ENCODE measurements around the gene VPS13C. TPM values are rescaled to one million over a fixed set of nuclear protein-coding genes. Genes with fewer than 3 reads are reported as not detected.
A peak's percentile ranks its signal among the peaks of the same experiment; 100 is the strongest.

VPS13C gene
- total RNA-seq, 1 donor from 2014 or later: 38.6 TPM

DNA sequence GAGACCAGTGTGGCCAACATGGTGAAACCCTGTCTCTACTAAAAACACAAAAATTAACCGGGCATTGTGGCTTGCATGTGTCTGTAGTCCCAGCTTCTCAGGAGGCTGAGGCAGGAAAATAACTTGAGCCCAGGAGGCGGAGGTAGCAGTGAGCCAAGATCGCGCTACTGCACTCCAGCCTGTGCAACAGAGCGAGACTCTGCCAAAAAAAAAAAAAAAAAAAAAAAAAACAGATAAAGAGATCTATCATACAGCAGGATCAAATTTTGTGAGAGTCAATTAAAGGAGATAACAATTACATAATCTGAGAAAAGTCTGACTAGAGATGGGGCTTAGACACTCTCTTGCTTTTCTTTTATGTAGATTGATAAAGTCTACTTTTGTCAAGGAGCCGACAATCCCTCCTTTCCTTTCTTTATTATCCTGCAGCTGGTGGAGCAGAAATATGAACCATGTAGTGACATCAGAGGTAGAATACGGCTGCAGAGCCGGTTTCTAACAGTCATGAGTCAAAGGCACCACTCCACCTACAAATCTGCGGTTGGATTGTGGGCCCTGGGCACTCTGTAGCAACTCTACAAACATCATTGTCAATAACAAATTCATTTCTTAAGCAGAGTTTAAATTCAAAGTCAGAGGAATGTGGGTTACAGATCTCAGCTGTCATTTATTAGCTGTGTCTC lies 15.5 kb upstream of the VPS13C start:
- intact Hi-C loops (cut with micrococcal nuclease): loop anchor here (10.0 kb wide), 1 partner anchor 201 kb away; no protein-coding TSS in a partner anchor
- DNase-seq (no peak), ATAC-seq (peak; percentile 46)

- ATAC-seq (no peak), DNase-seq (no peak)
- intact Hi-C loops (cut with micrococcal nuclease): loop anchor here (10.0 kb wide), 1 partner anchor 197 kb away; no protein-coding TSS in a partner anchor
Measured at GRCh38 chr15:62071711-62072308, 11.6 kb upstream of the VPS13C start.

DNA sequence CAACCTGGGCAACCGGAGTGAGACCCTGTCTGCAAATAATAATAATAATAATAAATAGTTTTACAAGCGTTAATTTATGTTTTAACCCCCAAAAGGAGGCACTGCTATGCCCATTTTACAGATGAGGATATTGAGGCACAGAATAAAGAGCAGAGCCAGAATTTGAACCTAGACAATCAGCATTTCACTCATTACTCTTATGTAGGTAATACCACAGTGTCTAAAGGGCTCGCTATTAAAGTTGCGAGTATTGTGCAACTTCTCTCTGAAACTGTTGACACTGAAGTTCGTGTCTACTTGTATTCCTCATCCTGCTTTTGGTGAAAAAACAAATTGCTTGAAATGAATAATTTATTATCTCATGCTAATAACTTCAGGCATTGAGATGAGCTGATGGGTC lies 9.3 kb upstream of the VPS13C start:
- DNase-seq (no peak), ATAC-seq (no peak)
- intact Hi-C loops (cut with micrococcal nuclease): no loop called here

DNA sequence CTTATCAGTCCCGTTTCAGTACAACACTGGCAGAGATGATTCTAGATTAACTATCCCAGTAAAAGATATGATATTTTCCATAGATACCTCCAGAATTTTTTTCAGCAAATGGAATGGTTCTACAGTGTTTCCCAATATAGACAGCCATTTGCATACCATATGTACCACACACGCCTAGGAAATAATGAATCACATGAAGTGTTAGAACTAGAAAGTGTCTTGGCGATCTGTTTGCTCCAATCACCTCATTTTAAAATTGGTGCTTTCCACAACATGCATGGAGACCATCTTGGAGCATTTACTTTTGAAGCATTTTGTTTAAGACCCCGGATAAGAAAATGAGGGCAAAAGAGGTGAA lies 8.5 kb upstream of the VPS13C start:
- intact Hi-C loops (cut with micrococcal nuclease): no loop called here
- DNase-seq (no peak), ATAC-seq (no peak)

DNA sequence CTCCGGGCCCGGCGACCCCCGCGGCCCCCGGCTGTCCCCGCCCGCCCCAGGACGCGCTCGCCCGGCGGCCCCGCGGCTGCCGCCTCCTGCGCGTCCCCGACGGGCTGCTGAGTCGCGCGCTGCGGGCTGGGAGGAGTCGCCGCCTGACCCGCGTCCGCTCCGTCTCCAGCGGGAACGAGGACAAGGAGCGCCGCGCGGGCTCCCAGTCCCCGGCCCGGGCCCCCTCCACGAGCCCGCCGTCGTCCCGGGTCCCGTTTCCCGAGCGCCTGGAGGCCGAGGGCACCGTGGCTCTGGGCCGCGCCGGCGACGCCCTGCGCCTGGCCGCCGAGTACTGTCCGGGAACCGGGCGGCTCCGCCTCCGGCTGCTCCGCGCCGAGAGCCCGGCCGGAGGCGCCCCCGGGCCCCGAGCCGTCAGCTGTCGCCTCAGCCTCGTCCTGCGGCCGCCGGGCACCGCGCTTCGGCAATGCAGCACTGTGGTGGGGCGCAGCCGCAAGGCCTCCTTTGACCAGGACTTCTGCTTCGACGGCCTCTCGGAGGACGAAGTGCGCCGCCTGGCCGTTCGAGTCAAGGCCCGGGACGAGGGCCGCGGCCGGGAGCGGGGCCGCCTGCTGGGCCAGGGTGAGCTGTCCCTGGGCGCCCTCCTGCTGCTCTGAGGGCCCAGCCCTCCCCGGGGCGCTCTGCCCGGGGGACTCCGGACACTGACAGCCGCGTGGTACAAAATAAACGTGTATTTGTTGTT lies 8.0 kb upstream of the VPS13C start:
- DNase-seq (peak; percentile 71), ATAC-seq (peak; percentile 72)
- intact Hi-C loops (cut with micrococcal nuclease): no loop called here

DNA sequence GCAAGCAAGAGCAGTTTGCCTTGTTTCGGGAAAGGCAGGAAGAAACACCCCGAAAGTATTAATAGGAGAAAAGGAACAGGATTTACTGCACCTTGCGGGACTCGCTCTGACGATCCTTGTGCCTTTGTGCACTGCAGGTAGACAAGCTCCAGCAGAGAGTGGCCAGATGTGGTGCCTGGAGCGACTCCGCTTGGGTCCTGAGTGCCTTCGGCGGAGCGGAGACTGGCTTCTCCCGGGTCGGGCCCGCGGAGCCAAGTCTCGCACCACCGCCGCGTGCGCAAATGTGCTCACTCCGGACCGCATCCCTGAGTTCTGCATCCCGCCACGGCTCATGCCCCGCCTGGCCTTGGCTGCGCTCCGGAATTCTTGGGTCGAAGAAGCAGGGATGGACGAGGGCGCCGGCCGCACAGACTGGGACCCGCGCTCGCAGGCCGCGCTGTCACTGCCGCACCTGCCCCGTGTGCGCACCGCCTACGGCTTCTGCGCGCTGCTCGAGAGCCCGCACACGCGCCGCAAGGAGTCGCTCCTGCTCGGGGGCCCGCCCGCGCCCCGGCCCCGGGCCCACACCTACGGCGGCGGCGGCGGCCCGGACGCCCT lies 7.3 kb upstream of the VPS13C start:
- ATAC-seq (peak; percentile 49), DNase-seq (peak; percentile 53)
- intact Hi-C loops (cut with micrococcal nuclease): no loop called here

DNA sequence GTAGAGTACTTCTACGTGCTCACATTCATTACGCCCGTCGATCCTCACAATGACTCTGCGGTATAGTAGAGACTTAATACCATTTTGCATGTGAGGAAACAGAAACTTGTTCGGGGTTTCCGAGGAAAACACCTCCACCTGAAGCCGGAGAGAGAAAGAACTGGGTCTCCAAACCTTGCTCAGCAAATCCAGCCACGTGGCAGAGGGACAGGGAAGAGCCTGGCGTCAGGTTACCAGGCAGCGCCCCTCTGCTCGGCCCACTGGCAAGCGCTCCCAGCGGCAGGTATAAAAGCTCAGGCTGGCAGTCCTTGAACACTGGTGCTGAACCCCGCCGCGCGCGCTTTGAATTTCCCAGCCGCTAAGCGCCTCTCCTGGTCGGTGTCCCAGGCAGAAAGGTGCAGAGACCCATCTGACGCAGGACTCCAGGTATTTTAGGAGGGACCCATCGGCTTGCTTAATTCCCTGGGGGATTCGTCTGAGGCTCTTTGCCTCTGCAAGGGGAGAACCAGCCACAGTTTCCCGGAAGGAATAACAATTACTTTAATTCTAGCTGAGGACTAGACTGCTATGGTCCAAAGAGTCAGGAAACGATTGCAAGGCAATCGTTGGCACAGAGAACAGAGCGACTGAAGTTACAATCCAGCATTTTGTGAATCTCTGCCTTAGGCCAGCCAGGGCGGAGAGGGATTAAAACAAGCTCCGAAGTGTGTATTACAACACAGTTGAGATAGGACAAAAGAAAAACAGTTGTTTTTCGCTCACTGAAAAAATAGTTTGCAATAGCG lies 6.6 kb upstream of the VPS13C start, which contains the start of gene C2CD4A:
Gene C2CD4A, plus strand, starts transcription at position 315 of the 785 bp plus-strand sequence. CDS start 637 bp downstream, outside the sequence.
- intact Hi-C loops (cut with micrococcal nuclease): no loop called here

GRCh38 chr15:62063825-62064635 lies 3.8 kb upstream of the VPS13C start:
- intact Hi-C loops (cut with micrococcal nuclease): no loop called here
- ATAC-seq: no peak
- DNase-seq: no peak

More for the DNA sequence above, 6.6 kb upstream of the VPS13C start, which contains the start of gene C2CD4A:
- ATAC-seq (peak; percentile 84), DNase-seq (peak; percentile 72)

- ATAC-seq (peak; percentile 4), DNase-seq (no peak)
- intact Hi-C loops (cut with micrococcal nuclease): no loop called here
Measured at GRCh38 chr15:62060896-62061280, 641 bp upstream of the VPS13C start.

GRCh38 chr15:62059816-62060112 lies 483 bp downstream of the VPS13C start:
- intact Hi-C loops (cut with micrococcal nuclease): no loop called here
- DNase-seq (no peak), ATAC-seq (peak; percentile 66)

- no peak for ATAC-seq
- DNase-seq: no peak
- intact Hi-C loops (cut with micrococcal nuclease): no loop called here
Measured at GRCh38 chr15:62059108-62059815, 985 bp downstream of the VPS13C start.

- ATAC-seq (no peak), DNase-seq (no peak)
- intact Hi-C loops (cut with micrococcal nuclease): no loop called here
Measured at GRCh38 chr15:62058327-62059028, 1.8 kb downstream of the VPS13C start.

- no peak for DNase-seq
- intact Hi-C loops (cut with micrococcal nuclease): no loop called here
- ATAC-seq: no peak
Measured at GRCh38 chr15:62057341-62057980, 2.8 kb downstream of the VPS13C start.

- DNase-seq (no peak), ATAC-seq (no peak)
- intact Hi-C loops (cut with micrococcal nuclease): no loop called here
Measured at GRCh38 chr15:62054979-62055378, 5.3 kb downstream of the VPS13C start.

DNA sequence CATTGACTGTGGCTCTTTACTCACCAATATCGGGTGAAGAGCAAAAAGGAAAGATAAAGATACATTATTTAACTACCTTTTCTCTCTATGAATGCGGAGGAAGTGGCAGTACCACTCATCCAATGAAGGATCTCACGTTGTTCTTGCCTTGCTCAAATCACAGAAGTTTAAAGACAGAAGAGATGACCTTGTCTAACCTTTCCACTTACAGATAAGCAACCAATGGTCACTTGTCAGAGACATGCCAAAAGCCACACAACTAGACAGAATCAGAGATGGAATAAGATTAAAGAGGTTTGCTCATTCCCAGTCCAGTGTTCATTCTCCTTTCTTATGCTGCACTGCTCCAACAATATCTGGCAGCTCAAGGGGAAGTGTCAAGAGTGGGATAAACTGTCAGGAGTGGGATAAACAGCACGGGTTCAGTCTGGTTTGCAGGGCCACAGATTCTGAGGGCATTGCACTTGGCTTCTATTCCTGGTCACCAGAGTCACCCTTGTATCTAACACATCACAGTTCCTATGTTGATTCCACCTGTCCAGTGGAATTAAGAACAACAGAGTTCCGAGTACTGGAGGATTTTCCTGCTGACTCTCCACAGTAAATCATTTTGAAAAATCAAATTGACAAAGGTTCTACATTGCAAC lies 6.7 kb downstream of the VPS13C start:
- DNase-seq (no peak), ATAC-seq (peak; percentile 69)
- intact Hi-C loops (cut with micrococcal nuclease): no loop called here

DNA sequence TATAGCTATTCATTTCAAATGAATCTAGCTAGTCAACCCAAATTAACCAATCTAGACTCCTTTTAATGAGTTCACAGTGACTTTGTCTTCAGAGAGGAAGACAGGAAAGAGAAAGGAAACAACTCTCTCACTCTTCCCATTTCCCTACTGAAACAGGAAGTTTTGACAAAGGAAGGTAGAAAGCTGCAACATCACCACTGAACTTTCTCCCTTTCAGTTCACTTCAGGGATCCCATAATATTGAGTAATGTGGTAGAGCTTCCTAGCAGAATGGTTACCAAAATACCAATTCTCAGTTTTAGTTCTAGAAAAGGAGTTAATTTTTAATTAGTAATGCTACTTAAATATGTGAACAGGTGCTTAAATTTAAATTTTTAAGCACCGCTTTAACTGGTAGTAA lies 7.5 kb downstream of the VPS13C start:
- intact Hi-C loops (cut with micrococcal nuclease): no loop called here
- ATAC-seq (no peak), DNase-seq (no peak)
